Measurements from ENCODE around the gene NXPE4. TPM values are rescaled to one million over a fixed set of nuclear protein-coding genes. Genes with fewer than 3 reads are reported as not detected.

NXPE4 gene
- total RNA-seq, 1 experiment from 2014 or later: not detected

DNA sequence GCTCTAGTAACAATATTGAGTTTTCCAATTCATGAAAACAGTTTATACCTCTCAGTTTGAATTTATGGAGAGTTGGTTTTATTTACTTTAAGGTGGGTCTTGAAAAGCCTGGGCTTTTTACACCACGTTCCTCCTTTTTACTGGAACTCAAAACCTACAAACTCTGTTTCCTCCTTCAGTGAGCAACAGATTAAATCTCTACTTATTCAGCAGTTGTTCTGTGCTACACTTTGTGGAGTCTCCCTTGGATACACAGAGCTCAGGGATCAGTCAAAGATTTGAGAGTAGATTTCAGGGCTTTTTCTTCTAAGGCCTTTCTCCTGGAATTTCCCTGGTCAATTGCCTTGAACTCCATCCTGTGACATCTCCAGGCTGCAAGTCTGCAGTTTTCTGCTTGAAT lies 39.5 kb downstream of the NXPE4 start:
- Mint-ChIP-seq H3K27me3 (ENCODE audit: insufficient read depth, unreplicated experiment) (no peaks in the 10 kb centered on the region), H3K4me1 (ENCODE audit: low read depth, unreplicated experiment) (peaks cover 37% of the 10 kb centered on the region), H3K9me3 (ENCODE audit: unreplicated experiment) (no peaks in the 10 kb centered on the region), H3K4me3 (ENCODE audit: unreplicated experiment) (no peak overlapping the region), H3K27ac (ENCODE audit: unreplicated experiment) (peak overlapping the region; percentile 10), H3K36me3 (ENCODE audit: insufficient read depth, unreplicated experiment) (no peaks in the 10 kb centered on the region)
- POLR2A ChIA-PET: no interaction called here
- TF ChIP-seq, protein P1, sequence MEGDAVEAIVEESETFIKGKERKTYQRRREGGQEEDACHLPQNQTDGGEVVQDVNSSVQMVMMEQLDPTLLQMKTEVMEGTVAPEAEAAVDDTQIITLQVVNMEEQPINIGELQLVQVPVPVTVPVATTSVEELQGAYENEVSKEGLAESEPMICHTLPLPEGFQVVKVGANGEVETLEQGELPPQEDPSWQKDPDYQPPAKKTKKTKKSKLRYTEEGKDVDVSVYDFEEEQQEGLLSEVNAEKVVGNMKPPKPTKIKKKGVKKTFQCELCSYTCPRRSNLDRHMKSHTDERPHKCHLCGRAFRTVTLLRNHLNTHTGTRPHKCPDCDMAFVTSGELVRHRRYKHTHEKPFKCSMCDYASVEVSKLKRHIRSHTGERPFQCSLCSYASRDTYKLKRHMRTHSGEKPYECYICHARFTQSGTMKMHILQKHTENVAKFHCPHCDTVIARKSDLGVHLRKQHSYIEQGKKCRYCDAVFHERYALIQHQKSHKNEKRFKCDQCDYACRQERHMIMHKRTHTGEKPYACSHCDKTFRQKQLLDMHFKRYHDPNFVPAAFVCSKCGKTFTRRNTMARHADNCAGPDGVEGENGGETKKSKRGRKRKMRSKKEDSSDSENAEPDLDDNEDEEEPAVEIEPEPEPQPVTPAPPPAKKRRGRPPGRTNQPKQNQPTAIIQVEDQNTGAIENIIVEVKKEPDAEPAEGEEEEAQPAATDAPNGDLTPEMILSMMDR (IDR thresholded peaks at IDR 0.05; ENCODE audit: insufficient read depth in 1 of 2, low read depth in 1 of 2, low read length in 1 of 2, severe bottlenecking in 1 of 2, unreplicated experiment in 1 of 2): no peak
- intact Hi-C loops (cut with micrococcal nuclease; ENCODE audit: unreplicated experiment): loop anchor here (1.0 to 5.0 kb wide), 3 partner anchors 13 to 154 kb away; partner anchors contain the start of genes C11orf71, RBM7 and REXO2
- Histone ChIP-seq H3K9me3 (no peaks in the 10 kb centered on the region), H3K4me3 (ENCODE audit: low read depth, low read length) (no peak overlapping the region), H3K36me3 (ENCODE audit: control insufficient read depth, insufficient read depth, low read length) (no peaks in the 10 kb centered on the region), H3K4me1 (peaks cover 36% of the 10 kb centered on the region), H3K27me3 (replicated peaks; ENCODE audit: control insufficient read depth, insufficient read depth, low read length) (no peaks in the 10 kb centered on the region)
- DNase-seq: peak in 1 of 2 experiments; percentile 51
- CTCF ChIA-PET: no interaction called here
- no TSS peak for BruUV-seq (replicated peaks)

DNA sequence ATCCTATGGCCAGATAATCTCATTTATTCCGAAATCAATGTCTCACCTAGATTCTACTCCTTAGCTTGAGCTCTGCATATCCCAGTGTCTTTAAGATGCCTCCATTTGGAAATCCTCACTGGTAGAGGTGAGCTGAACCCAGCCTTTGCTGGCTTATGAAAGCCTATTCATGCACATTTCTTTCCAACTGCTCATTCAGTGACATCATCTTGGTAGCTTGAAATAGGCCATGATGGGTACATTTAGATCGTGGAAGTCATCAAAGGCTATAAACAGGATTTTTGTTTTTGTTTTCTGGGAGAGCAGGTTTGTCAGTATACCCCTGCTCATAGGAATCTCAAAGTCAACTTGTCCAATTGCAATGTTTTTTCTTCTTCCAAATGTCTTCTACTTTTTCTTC lies 41.9 kb downstream of the NXPE4 start:
- intact Hi-C loops (cut with micrococcal nuclease; ENCODE audit: unreplicated experiment): no loop called here
- Mint-ChIP-seq H3K4me3 (ENCODE audit: unreplicated experiment) (no peak overlapping the region), H3K36me3 (ENCODE audit: insufficient read depth, unreplicated experiment) (no peaks in the 10 kb centered on the region), H3K27ac (ENCODE audit: unreplicated experiment) (no peak overlapping the region), H3K27me3 (ENCODE audit: insufficient read depth, unreplicated experiment) (no peaks in the 10 kb centered on the region), H3K4me1 (ENCODE audit: low read depth, unreplicated experiment) (peaks cover 22% of the 10 kb centered on the region), H3K9me3 (ENCODE audit: unreplicated experiment) (no peaks in the 10 kb centered on the region)
- Histone ChIP-seq H3K9me3 (no peaks in the 10 kb centered on the region), H3K36me3 (ENCODE audit: control insufficient read depth, insufficient read depth, low read length) (no peaks in the 10 kb centered on the region), H3K27me3 (replicated peaks; ENCODE audit: control insufficient read depth, insufficient read depth, low read length) (no peaks in the 10 kb centered on the region), H3K4me1 (peaks cover 23% of the 10 kb centered on the region), H3K4me3 (ENCODE audit: low read depth, low read length) (no peak overlapping the region)
- DNase-seq: no peak
- TF ChIP-seq, protein P1 (IDR thresholded peaks at IDR 0.05; ENCODE audit: insufficient read depth in 1 of 2, low read depth in 1 of 2, low read length in 1 of 2, severe bottlenecking in 1 of 2, unreplicated experiment in 1 of 2): no peak
- BruUV-seq (replicated peaks): no TSS peak
- ChIA-PET CTCF (no interaction called here), POLR2A (no interaction called here)

DNA sequence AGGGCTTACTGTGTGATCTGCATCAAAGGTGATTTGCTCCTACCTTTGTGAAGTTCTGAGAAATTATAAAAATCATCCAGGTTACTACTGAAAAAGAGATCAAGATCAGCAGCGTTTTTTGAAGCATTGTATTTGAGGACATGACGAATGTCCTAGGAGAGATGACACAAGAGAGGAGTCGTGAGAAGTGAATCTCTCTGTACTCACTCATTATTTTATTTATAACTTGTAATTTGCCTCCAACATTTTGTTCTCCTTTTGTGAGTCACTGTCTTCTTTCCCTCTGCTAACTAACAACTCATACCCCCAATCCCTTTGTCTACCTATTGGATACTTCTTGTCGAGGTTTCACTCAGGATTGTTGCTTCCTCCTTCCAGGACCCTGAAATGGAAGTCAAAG lies 44.5 kb downstream of the NXPE4 start:
- no TSS peak for BruUV-seq (replicated peaks)
- Mint-ChIP-seq H3K9me3 (ENCODE audit: unreplicated experiment) (peaks cover 11% of the 10 kb centered on the region), H3K36me3 (ENCODE audit: insufficient read depth, unreplicated experiment) (no peaks in the 10 kb centered on the region), H3K27me3 (ENCODE audit: insufficient read depth, unreplicated experiment) (no peaks in the 10 kb centered on the region), H3K4me1 (ENCODE audit: low read depth, unreplicated experiment) (peaks cover 6% of the 10 kb centered on the region), H3K27ac (ENCODE audit: unreplicated experiment) (no peak overlapping the region), H3K4me3 (ENCODE audit: unreplicated experiment) (no peak overlapping the region)
- Histone ChIP-seq H3K4me3 (ENCODE audit: low read depth, low read length) (no peak overlapping the region), H3K9me3 (no peaks in the 10 kb centered on the region), H3K4me1 (peaks cover 10% of the 10 kb centered on the region), H3K36me3 (ENCODE audit: control insufficient read depth, insufficient read depth, low read length) (no peaks in the 10 kb centered on the region), H3K27me3 (replicated peaks; ENCODE audit: control insufficient read depth, insufficient read depth, low read length) (no peaks in the 10 kb centered on the region)
- TF ChIP-seq, protein P1 (IDR thresholded peaks at IDR 0.05; ENCODE audit: insufficient read depth in 1 of 2, low read depth in 1 of 2, low read length in 1 of 2, severe bottlenecking in 1 of 2, unreplicated experiment in 1 of 2): no peak
- ChIA-PET CTCF (no interaction called here), POLR2A (no interaction called here)
- intact Hi-C loops (cut with micrococcal nuclease; ENCODE audit: unreplicated experiment): no loop called here
- DNase-seq: no peak

Data from Caco-2 (cell line).